Stimulated activated CD4-positive, alpha-beta T cell treated with anti-CD3 and anti-CD28 coated beads, Interleukin-15, amount 100 ng/mL, for 24 hours (primary cell): ENCODE data around the gene ZFAND3.

Experiments
- DNase-seq: peaks from one replicate; pipeline ENCODE4 v3.0.0-alpha.2; 2020

The ZFAND3 gene

GRCh38 chr6:38158762-38159350 is 339.3 kb downstream of the ZFAND3 start:
- DNase-seq = no peak

GRCh38 chr6:38159596-38159995 is 340.1 kb downstream of the ZFAND3 start:
- DNase-seq = no peak

GRCh38 chr6:38160831-38161230 is 341.3 kb downstream of the ZFAND3 start:
- DNase-seq = no peak

- no peak for DNase-seq
Measured at GRCh38 chr6:38161331-38161730, 341.8 kb downstream of the ZFAND3 start.

- DNase-seq = no peak
Measured at GRCh38 chr6:38161754-38162492, 342.4 kb downstream of the ZFAND3 start.

GRCh38 chr6:38162493-38163185 is 343.1 kb downstream of the ZFAND3 start:
- no peak for DNase-seq

GRCh38 chr6:38163186-38164130 is 343.9 kb downstream of the ZFAND3 start:
- DNase-seq = no peak

GRCh38 chr6:38164131-38164481 is 344.6 kb downstream of the ZFAND3 start:
- DNase-seq = no peak

GRCh38 chr6:38164671-38165108 is 345.2 kb downstream of the ZFAND3 start:
- DNase-seq = no peak

- no peak for DNase-seq
Measured at GRCh38 chr6:38166411-38167240, 347.1 kb downstream of the ZFAND3 start.

GRCh38 chr6:38167598-38167997 is 348.1 kb downstream of the ZFAND3 start:
- DNase-seq = no peak

GRCh38 chr6:38168126-38168525 is 348.6 kb downstream of the ZFAND3 start:
- no peak for DNase-seq

- DNase-seq = no peak
Measured at GRCh38 chr6:38168699-38169098, 349.2 kb downstream of the ZFAND3 start.

GRCh38 chr6:38169221-38169976 is 349.9 kb downstream of the ZFAND3 start:
- no peak for DNase-seq

- DNase-seq = no peak
Measured at GRCh38 chr6:38169977-38170526, 350.5 kb downstream of the ZFAND3 start.

- no peak for DNase-seq
Measured at GRCh38 chr6:38170666-38171355, 351.3 kb downstream of the ZFAND3 start.

GRCh38 chr6:38171997-38172738 is 352.6 kb downstream of the ZFAND3 start:
- no peak for DNase-seq

GRCh38 chr6:38172739-38173410 is 353.3 kb downstream of the ZFAND3 start:
- DNase-seq = no peak

GRCh38 chr6:38173909-38174308 is 354.4 kb downstream of the ZFAND3 start:
- no peak for DNase-seq
